Body of pancreas (tissue), 4 donors: Measurements from ENCODE around the gene HMGB1. TPM values are rescaled to one million over a fixed set of nuclear protein-coding genes. Genes with fewer than 3 reads are reported as not detected.

Source experiments
- ATAC-seq: fragments of 150-250 bp; one replicate; pipeline ENCODE4 v1.9.1; 2016
- DNase-seq, 4 donors: peaks; one replicate each; pipeline ENCODE4 v3.0.0-alpha.2; 2019
- H3K27ac ChIP-seq, 4 donors: fragments of 200-600 bp; sonication (generic); 1 replicate in 3 of 4; 2 replicates in 1 of 4; pipeline versions ENCODE4 v1.5.1 to v1.6.1; 2016 to 2019; ENCODE audit warnings: mild to moderate bottlenecking in 1 of 4, mixed read lengths in 1 of 4, moderate library complexity in 1 of 4
- H3K27me3 ChIP-seq, 2 donors: fragments of 200-600 bp; sonication (generic); one replicate each; pipeline ENCODE4 v1.6.0; 2016; ENCODE audit warnings: mild to moderate bottlenecking in 1 of 2
- H3K36me3 ChIP-seq, 2 donors: fragments of 200-600 bp; sonication (generic); replicated peaks in 1 of 2; 2 replicates each; pipeline ENCODE4 v1.5.1; 2016; ENCODE audit warnings: low read depth in 2 of 2; ENCODE audit not compliant: insufficient read depth in 1 of 2
- H3K4me1 ChIP-seq: fragments of 200-600 bp; sonication (generic); one replicate; pipeline ENCODE4 v1.6.0; 2016
- H3K4me3 ChIP-seq, 2 donors: fragments of 200-600 bp; sonication (generic); 1 replicate in 1 of 2; 2 replicates in 1 of 2; pipeline ENCODE4 v1.5.1; 2016 to 2019
- H3K9me3 ChIP-seq, 3 donors: fragments of 200-600 bp; sonication (generic); 1 replicate in 2 of 3; 2 replicates in 1 of 3; pipeline ENCODE4 v1.5.1; 2016
- POLR2A ChIP-seq, 3 donors: fragments of 450-650 bp; IDR thresholded peaks; one replicate each; pipeline ENCODE4 v1.6.1; 2016; ENCODE audit warnings: antibody characterized with exemption in 3 of 3, mild to moderate bottlenecking in 2 of 3
- WGBS, 2 donors: methylation state at CpG; one replicate each; pipeline ENCODE4 v1.1.5; 2017; 5-methylcytosine and 5-hydroxymethylcytosine counted together
- intact Hi-C: fragments of 100-400 bp; cut with DNase I; formaldehyde crosslinking; loops from one replicate; pipeline ENCODE4 v1.15.1; 2023
- total RNA-seq, 2 donors: library from RNA; depleted of rRNA; stranded (reverse); fragments of >200 nt; gene quantifications; one replicate each; pipeline ENCODE4 v1.1.0, GENCODE V29; 2016
- TF ChIP-seq, protein P1 (sequence below), 7 experiments: fragments of 450-650 bp in 4 of 7; fragments of 200-600 bp in 3 of 7; sonication (generic) in 3 of 7; IDR thresholded peaks; one replicate each; pipeline ENCODE4 v1.5.1; 2016 to 2019; ENCODE audit warnings: antibody characterized with exemption in 7 of 7

The HMGB1 gene
- total RNA-seq, 2 donors from 2014 or later: 54.4 to 97.3 TPM

DNA sequence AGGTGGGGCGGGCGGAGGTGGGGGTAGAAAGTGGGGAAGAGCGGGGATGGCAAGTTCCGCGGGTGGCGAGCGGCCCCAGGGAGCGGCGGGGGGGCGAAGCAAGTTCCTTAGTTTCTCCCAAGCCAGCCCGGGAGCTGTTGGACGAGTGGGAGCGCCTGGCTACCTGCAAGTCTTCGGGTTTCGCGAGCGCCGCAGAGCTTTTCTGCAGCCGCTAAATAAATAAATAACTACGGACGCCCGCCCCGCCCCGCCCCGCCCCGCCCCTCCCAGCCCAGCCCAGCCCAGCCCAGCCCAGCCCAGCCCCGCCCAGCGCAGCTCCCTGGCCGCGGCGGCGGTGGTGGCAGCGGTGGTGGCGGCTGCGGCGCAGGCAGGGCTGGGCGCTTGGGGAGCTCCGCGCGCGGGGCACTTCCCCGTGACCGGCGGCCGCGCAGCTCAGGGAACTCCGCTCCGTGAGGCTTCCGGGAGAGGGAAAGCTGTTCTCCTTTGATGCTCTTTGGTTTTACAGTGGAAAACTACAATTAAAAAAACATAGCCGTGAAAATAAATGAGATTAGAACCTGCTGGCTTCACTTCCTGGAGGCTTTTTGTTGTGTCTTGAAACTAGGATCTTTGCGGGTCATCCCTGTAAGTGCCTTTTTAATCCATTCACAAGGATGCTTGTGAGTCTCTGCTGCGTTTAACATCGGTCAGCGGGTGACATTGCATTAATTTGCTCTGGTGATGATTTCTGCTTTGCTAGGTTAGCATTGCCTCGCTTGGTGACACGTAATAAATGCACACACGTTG is 43.5 kb downstream of the HMGB1 start, which contains the start of gene UBE2L5:
TSS of gene UBE2L5 (plus strand) at position 440 of the 786 bp plus-strand sequence. CDS start 5,498 bp downstream, outside the sequence.
- DNase-seq (peak; percentile 77 to 84 (median 82)), ATAC-seq (peak; percentile 84)
- Histone ChIP-seq H3K4me3 (peak within 1 kb of the TSS; percentile 24 to 35), H3K9me3 (no peaks in the 10 kb centered on the region), H3K4me1 (peaks cover 8% of the 10 kb centered on the region), H3K27ac (peak within 1 kb of the TSS; percentile 89 to 95 (median 94)), H3K36me3 (no peaks in the 10 kb centered on the region), H3K27me3 (no peaks in the 10 kb centered on the region)
- 0 to 1% methylated on average over 15 to 56 of the region's 57 CpGs for WGBS, 2 donors
- TF ChIP-seq POLR2A (IDR thresholded peaks at IDR 0.05): peak; percentile 77 to 84 (median 81)
- TF ChIP-seq, protein P1, sequence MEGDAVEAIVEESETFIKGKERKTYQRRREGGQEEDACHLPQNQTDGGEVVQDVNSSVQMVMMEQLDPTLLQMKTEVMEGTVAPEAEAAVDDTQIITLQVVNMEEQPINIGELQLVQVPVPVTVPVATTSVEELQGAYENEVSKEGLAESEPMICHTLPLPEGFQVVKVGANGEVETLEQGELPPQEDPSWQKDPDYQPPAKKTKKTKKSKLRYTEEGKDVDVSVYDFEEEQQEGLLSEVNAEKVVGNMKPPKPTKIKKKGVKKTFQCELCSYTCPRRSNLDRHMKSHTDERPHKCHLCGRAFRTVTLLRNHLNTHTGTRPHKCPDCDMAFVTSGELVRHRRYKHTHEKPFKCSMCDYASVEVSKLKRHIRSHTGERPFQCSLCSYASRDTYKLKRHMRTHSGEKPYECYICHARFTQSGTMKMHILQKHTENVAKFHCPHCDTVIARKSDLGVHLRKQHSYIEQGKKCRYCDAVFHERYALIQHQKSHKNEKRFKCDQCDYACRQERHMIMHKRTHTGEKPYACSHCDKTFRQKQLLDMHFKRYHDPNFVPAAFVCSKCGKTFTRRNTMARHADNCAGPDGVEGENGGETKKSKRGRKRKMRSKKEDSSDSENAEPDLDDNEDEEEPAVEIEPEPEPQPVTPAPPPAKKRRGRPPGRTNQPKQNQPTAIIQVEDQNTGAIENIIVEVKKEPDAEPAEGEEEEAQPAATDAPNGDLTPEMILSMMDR (IDR thresholded peaks at IDR 0.05): no peak
- intact Hi-C loops: no loop called here

DNA sequence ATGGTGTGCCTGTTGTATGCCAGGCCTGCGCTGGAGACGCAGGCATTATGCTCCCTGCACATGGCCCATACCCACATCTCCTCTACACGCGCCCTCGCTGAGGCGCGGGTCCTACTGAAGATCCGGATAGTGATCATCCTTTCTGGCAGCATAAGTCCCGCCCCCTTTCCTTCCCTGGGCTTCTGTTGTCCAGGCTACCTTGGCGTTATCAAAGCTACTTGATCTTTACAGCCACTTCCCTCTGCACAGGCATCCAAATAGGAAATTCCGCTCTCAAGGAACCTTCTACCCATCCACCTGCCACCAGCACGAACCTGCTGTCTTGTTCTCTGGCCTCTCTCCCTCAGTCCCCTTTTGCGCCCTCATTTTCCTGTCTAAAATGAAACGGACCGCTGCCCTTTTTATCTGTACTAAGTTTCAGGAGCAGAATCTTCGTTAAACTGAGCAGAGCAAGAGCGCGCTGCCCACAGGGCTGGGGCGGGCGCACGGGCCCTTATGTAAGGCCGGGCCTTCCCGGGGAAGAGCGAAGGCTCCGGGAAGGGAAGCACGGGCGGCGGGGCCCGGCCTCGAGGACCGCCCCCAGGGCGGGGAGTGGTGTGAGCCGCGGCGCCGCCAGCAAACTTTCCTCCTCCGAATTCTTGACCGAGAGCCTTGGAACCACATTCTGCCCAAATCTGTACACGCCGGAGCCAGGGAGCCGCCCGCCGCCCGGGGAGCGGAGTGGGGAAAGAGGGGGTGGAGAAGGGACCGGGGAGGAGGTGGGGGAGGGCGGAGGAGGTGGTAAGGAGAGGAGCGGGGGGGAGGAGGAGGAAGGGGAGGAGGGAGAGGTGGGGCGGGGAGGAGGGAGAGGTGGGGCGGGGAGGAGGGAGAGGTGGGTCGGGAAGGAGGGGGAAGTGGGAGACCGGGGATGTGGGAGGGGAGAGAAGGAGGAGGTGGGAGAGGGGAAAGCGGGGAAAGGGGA is 44.4 kb downstream of the HMGB1 start:
- DNase-seq: peak; percentile 83 to 87 (median 84)
- Histone ChIP-seq H3K27ac (peak overlapping the region; percentile 89 to 95 (median 94)), H3K27me3 (no peaks in the 10 kb centered on the region), H3K36me3 (no peaks in the 10 kb centered on the region), H3K9me3 (no peaks in the 10 kb centered on the region), H3K4me3 (peak overlapping the region; percentile 24 to 35), H3K4me1 (peaks cover 8% of the 10 kb centered on the region)
- peak; percentile 88 for ATAC-seq
- intact Hi-C loops: no loop called here
- TF ChIP-seq POLR2A (IDR thresholded peaks at IDR 0.05): peak; percentile 70 to 94 (median 91)
- TF ChIP-seq, protein P1 (IDR thresholded peaks at IDR 0.05): no peak
- 10 to 15% methylated on average over 23 to 39 of the region's 53 CpGs for WGBS, 2 donors

DNA sequence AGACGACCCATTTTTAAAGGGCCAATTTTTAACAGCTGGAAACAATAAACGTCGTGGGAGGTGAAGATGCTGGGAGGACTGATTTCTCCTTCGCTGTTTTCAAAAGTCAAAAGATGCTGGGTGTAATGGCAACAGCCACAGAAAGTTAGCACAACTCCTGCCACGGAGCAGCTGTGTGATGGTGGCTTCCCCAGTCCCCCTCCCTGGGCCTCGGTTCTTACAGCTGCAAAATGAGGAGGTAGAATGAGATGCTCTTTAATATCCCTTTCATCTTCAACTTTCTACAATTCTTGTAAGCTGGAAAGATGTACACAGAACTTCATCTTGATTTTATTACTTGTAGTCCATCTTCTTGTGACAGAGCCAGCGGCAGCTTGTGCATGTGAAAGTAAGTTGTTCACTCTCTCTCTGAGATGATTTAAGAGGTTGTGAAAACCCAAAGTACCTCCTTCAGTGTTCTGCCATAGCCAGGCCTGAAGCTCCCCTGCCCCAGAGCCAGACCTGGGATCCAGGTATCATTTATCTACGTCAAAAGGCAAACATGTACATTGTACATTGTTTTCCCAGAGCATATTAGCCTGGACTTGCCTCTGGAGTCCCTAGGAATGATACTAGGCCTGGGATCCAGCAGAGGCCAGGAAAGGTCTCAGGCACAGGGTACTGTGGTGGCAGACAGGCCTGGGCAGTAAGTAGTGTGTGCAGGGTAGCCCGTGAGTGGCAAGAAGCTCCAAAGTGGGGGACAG is 46.8 kb downstream of the HMGB1 start:
- no peak overlapping the region for H3K4me3 ChIP-seq
- no peaks in the 10 kb centered on the region for H3K27me3 ChIP-seq
- WGBS, 2 donors: 87 to 89% methylated on average over 9 of the region's 9 CpGs
- TF ChIP-seq, protein P1 (IDR thresholded peaks at IDR 0.05): no peak
- TF ChIP-seq POLR2A (IDR thresholded peaks at IDR 0.05): no peak
- H3K9me3 ChIP-seq: no peaks in the 10 kb centered on the region
- no peak for DNase-seq
- peaks cover 8% of the 10 kb centered on the region for H3K4me1 ChIP-seq
- H3K36me3 ChIP-seq: no peaks in the 10 kb centered on the region
- H3K27ac ChIP-seq: no peak overlapping the region
- intact Hi-C loops: no loop called here
- ATAC-seq: no peak

DNA sequence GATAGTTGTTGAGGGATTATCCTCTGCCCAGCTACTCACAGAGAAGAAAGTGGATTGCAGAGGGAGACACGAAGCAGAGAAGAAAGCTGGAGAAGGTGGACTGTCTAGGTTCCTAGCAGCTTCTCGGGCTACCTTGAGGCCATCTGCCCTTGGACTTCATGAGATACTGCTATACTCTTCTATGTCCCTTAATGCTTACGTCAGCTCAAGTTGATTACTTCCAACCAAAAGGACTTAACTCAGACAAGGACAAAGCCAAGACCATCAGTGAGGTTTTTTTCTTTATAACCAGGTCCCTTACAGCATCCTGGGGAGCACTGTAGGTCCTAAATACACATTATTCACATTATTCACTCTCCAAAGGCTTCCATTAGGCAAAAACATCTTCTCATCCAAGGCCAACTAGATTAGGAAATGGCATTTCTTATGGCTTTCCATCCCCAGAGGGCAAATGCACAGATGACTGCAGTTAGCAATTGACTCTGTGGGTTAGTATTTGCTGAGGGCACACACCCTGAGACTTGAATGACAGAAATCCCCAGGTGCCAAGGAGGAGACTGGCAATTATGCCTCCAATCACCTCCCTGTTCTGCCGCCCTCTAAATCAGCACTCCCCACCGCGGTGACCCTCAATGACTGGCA is 47.5 kb downstream of the HMGB1 start:
- intact Hi-C loops: no loop called here
- H3K27ac ChIP-seq: no peak overlapping the region

More for the DNA sequence above, 47.5 kb downstream of the HMGB1 start:
- ATAC-seq: no peak
- H3K4me3 ChIP-seq: no peak overlapping the region
- peaks cover 8% of the 10 kb centered on the region for H3K4me1 ChIP-seq
- DNase-seq: no peak
- TF ChIP-seq POLR2A (IDR thresholded peaks at IDR 0.05): no peak
- WGBS, 2 donors: 80 to 81% methylated on average over 6 of the region's 6 CpGs
- H3K9me3 ChIP-seq: no peaks in the 10 kb centered on the region
- no peaks in the 10 kb centered on the region for H3K27me3 ChIP-seq
- H3K36me3 ChIP-seq: no peaks in the 10 kb centered on the region
